Loucy (cell line): ENCODE data around the gene PPP1R37.

ENCODE experiments used
- EZH2phosphoT487 ChIP-seq: fragments of 200-600 bp; IDR thresholded peaks from 2 replicates; pipeline ENCODE4 v1.6.1; 2018; ENCODE audit warnings: antibody characterized with exemption, mild to moderate bottlenecking, moderate library complexity, borderline replicate concordance
- TF ChIP-seq, protein P1 (sequence below): fragments of 200-600 bp; sonication (generic); conservative IDR thresholded peaks from 2 replicates; pipeline ENCODE4 v1.5.1; 2014; ENCODE audit warnings: mild to moderate bottlenecking, antibody characterized with exemption, low read length

DNA sequence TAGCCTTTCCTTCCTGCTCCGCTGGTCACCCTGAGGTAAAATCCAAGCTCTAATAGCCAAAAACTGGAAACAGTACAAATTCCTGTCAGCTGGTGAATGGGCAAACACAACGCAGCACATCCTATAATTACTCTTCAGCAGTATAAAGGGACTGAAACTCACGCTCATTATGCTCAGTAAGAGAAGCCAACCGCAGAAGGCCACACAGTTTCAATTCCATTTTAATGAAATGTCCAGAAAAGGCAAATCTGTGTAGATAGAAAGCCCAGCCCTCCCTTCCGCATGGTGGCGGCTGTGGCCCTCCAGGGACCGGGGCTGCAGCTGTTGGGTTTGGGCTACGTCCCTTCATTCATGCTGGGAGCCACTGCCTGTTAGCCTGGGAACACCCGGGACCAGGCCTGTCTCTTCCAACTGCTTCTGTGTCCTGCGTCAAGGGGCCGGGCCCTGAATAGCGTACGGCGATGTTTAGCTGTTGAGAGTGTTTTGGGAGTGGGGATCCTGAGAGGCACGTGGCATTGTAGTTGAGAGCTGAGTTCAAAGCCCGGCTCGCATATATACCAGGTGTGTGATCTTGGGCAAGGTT, 44.3 kb downstream of the PPP1R37 start:
- TF ChIP-seq, protein P1, sequence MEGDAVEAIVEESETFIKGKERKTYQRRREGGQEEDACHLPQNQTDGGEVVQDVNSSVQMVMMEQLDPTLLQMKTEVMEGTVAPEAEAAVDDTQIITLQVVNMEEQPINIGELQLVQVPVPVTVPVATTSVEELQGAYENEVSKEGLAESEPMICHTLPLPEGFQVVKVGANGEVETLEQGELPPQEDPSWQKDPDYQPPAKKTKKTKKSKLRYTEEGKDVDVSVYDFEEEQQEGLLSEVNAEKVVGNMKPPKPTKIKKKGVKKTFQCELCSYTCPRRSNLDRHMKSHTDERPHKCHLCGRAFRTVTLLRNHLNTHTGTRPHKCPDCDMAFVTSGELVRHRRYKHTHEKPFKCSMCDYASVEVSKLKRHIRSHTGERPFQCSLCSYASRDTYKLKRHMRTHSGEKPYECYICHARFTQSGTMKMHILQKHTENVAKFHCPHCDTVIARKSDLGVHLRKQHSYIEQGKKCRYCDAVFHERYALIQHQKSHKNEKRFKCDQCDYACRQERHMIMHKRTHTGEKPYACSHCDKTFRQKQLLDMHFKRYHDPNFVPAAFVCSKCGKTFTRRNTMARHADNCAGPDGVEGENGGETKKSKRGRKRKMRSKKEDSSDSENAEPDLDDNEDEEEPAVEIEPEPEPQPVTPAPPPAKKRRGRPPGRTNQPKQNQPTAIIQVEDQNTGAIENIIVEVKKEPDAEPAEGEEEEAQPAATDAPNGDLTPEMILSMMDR: no peak
- no peak for TF ChIP-seq EZH2phosphoT487
